H9 (cell line): Measurements from ENCODE around the gene GCNA. TPM values are rescaled to one million over a fixed set of nuclear protein-coding genes. Genes with fewer than 3 reads are reported as not detected.

Experiments
- DNase-seq: peaks from one replicate; pipeline ENCODE4 v3.0.0-alpha.2; 2017
- H2AFZ ChIP-seq: one replicate; pipeline ENCODE4 v1.6.1; 2013; ENCODE audit warnings: mild to moderate bottlenecking, low read length, control low read depth, moderate library complexity
- H2AK5ac ChIP-seq: 2 replicates; pipeline ENCODE4 v1.6.1; 2013; ENCODE audit warnings: low read length, control low read depth, mixed read lengths; ENCODE audit not compliant: insufficient read length
- H2BK120ac ChIP-seq: one replicate; pipeline ENCODE4 v1.6.1; 2013; ENCODE audit warnings: low read depth, mild to moderate bottlenecking, low read length, control low read depth, inconsistent platforms; ENCODE audit not compliant: poor library complexity, severe bottlenecking
- H2BK12ac ChIP-seq: 2 replicates; pipeline ENCODE4 v1.6.1; 2013; ENCODE audit warnings: low read length, control low read depth, mixed read lengths, low read depth; ENCODE audit not compliant: insufficient read length
- H2BK15ac ChIP-seq: 2 replicates; pipeline ENCODE4 v1.6.1; 2013; ENCODE audit warnings: low read depth, low read length, control low read depth
- H2BK20ac ChIP-seq: one replicate; pipeline ENCODE4 v1.6.1; 2013; ENCODE audit warnings: low read depth, mild to moderate bottlenecking, low read length, control low read depth, inconsistent platforms; ENCODE audit not compliant: poor library complexity, severe bottlenecking
- H2BK5ac ChIP-seq: 2 replicates; pipeline ENCODE4 v1.6.1; 2013; ENCODE audit warnings: low read length, control low read depth, mixed read lengths; ENCODE audit not compliant: insufficient read length
- H3K14ac ChIP-seq: 2 replicates; pipeline ENCODE4 v1.6.1; 2013; ENCODE audit warnings: low read length, control low read depth; ENCODE audit not compliant: insufficient read depth
- H3K18ac ChIP-seq: 2 replicates; pipeline ENCODE4 v1.6.1; 2013; ENCODE audit warnings: low read depth, mild to moderate bottlenecking, mixed read lengths, low read length, control low read depth; ENCODE audit not compliant: insufficient read length
- H3K23ac ChIP-seq: 2 replicates; pipeline ENCODE4 v1.6.1; 2013; ENCODE audit warnings: low read length, control low read depth, mixed read lengths, low read depth; ENCODE audit not compliant: insufficient read length
- H3K23me2 ChIP-seq: 2 replicates; pipeline ENCODE4 v1.6.1; 2013; ENCODE audit warnings: low read depth, mild to moderate bottlenecking, mixed read lengths, low read length, control low read depth; ENCODE audit not compliant: insufficient read length, poor library complexity, severe bottlenecking
- H3K27ac ChIP-seq: 2 replicates; pipeline ENCODE4 v1.5.1; 2013; ENCODE audit warnings: low read length, control low read depth, mixed read lengths, low read depth; ENCODE audit not compliant: insufficient read length
- H3K27me3 ChIP-seq: 2 replicates; pipeline ENCODE4 v1.6.1; 2013; ENCODE audit warnings: low read length, control low read depth, inconsistent platforms; ENCODE audit not compliant: insufficient read depth
- H3K4ac ChIP-seq: 2 replicates; pipeline ENCODE4 v1.6.1; 2013; ENCODE audit warnings: low read depth, mild to moderate bottlenecking, control low read depth, inconsistent platforms, low read length, moderate library complexity
- H3K4me1 ChIP-seq: 2 replicates; pipeline ENCODE4 v1.6.1; 2013; ENCODE audit warnings: low read length, control low read depth, inconsistent platforms; ENCODE audit not compliant: insufficient read depth
- H3K4me2 ChIP-seq: 2 replicates; pipeline ENCODE4 v1.6.1; 2013; ENCODE audit warnings: low read length, control low read depth, mixed read lengths; ENCODE audit not compliant: insufficient read length, insufficient read depth
- H3K56ac ChIP-seq: 2 replicates; pipeline ENCODE4 v1.6.1; 2013; ENCODE audit warnings: low read depth, mild to moderate bottlenecking, mixed read lengths, low read length, control low read depth; ENCODE audit not compliant: insufficient read length
- H3K79me1 ChIP-seq: 2 replicates; pipeline ENCODE4 v1.6.1; 2013; ENCODE audit warnings: low read depth, mild to moderate bottlenecking, moderate library complexity, low read length, control low read depth, inconsistent platforms; ENCODE audit not compliant: insufficient read depth, poor library complexity, severe bottlenecking
- H3K79me2 ChIP-seq: 2 replicates; pipeline ENCODE4 v1.6.1; 2013; ENCODE audit warnings: low read length, control low read depth, inconsistent platforms; ENCODE audit not compliant: insufficient read depth
- H3K9ac ChIP-seq: 2 replicates; pipeline ENCODE4 v1.6.1; 2013; ENCODE audit warnings: low read length, control low read depth, mixed read lengths; ENCODE audit not compliant: insufficient read length; ENCODE audit errors: extremely low read depth
- H3K9me3 ChIP-seq: one replicate; pipeline ENCODE4 v1.6.1; 2013; ENCODE audit warnings: low read depth, low read length, inconsistent platforms; ENCODE audit not compliant: control insufficient read depth
- H3T11ph ChIP-seq: one replicate; pipeline ENCODE4 v1.6.1; 2013; ENCODE audit warnings: mild to moderate bottlenecking, low read length, control low read depth, inconsistent platforms
- H4K20me1 ChIP-seq: one replicate; pipeline ENCODE4 v1.6.1; 2013; ENCODE audit not compliant: control insufficient read depth, insufficient read length, insufficient read depth
- H4K5ac ChIP-seq: 2 replicates; pipeline ENCODE4 v1.6.1; 2013; ENCODE audit warnings: low read depth, mild to moderate bottlenecking, mixed read lengths, low read length, control low read depth; ENCODE audit not compliant: insufficient read length
- H4K8ac ChIP-seq: replicated peaks from 2 replicates; pipeline ENCODE4 v1.6.1; 2013; ENCODE audit warnings: low read length, control low read depth, mixed read lengths, low read depth; ENCODE audit not compliant: insufficient read length
- H4K91ac ChIP-seq: 2 replicates; pipeline ENCODE4 v1.6.1; 2013; ENCODE audit warnings: low read depth, mild to moderate bottlenecking, moderate library complexity, mixed read lengths, low read length, control low read depth; ENCODE audit not compliant: insufficient read length
- H3K27ac Mint-ChIP-seq, 3 experiments: 2 replicates in 2 of 3; 3 replicates in 1 of 3; pipeline ENCODE4 v1.8.0; 2020 to 2021; ENCODE audit warnings: mixed read lengths in 3 of 3, mild to moderate bottlenecking in 1 of 3, moderate library complexity in 1 of 3
- H3K27me3 Mint-ChIP-seq: 2 replicates; pipeline ENCODE4 v1.8.0; 2021; ENCODE audit warnings: low read depth, mild to moderate bottlenecking, moderate library complexity, mixed read lengths
- H3K36me3 Mint-ChIP-seq, 3 experiments: 2 replicates in 2 of 3; 3 replicates in 1 of 3; pipeline ENCODE4 v1.8.0; 2020 to 2021; ENCODE audit warnings: low read depth in 3 of 3, mixed read lengths in 3 of 3; ENCODE audit not compliant: insufficient read depth in 1 of 3
- H3K4me1 Mint-ChIP-seq, 2 experiments: 2 replicates each; pipeline ENCODE4 v1.8.0; 2020; ENCODE audit warnings: mixed read lengths in 2 of 2
- H3K4me3 Mint-ChIP-seq, 2 experiments: 2 replicates in 1 of 2; 3 replicates in 1 of 2; pipeline ENCODE4 v1.8.0; 2020 to 2021; ENCODE audit warnings: mild to moderate bottlenecking in 2 of 2, mixed read lengths in 2 of 2, moderate library complexity in 1 of 2
- H3K9me3 Mint-ChIP-seq, 2 experiments: 2 replicates in 1 of 2; 3 replicates in 1 of 2; pipeline ENCODE4 v1.8.0; 2020; ENCODE audit warnings: mild to moderate bottlenecking in 2 of 2, mixed read lengths in 2 of 2, moderate library complexity in 1 of 2
- CTCF ChIP-seq: fragments of 200-600 bp; sonication (generic); conservative IDR thresholded peaks from 3 replicates; pipeline ENCODE4 v1.8.0; 2021; ENCODE audit warnings: antibody characterized with exemption, mild to moderate bottlenecking
- WGBS: extraction: QIAGEN DNeasy Blood & Tissue Kit; methylation state at CpG from one replicate; pipeline ENCODE4 v1.1.7; 2013; ENCODE audit warnings: missing lambda C conversion rate, low lambda C conversion rate, mixed read lengths; ENCODE audit not compliant: insufficient read length; ENCODE audit errors: extremely low coverage; 5-methylcytosine and 5-hydroxymethylcytosine counted together
- total RNA-seq: library from RNA; stranded (reverse); gene quantifications from 2 replicates; pipeline ENCODE4 v1.2.1, GENCODE V29; 2021

GCNA gene
- total RNA-seq, 1 experiment from 2014 or later = 0.96 TPM

GRCh38 chrX:71652405-71652804 is 74.2 kb downstream of the GCNA start:
- H3K23me2 ChIP-seq = no peaks in the 10 kb centered on the region
- H3K79me2 ChIP-seq = no peaks in the 10 kb centered on the region
- no peak overlapping the region for H3K27ac Mint-ChIP-seq
- peaks cover 60 to 73% of the 10 kb centered on the region in 2 experiments for H3K9me3 Mint-ChIP-seq
- no peaks in the 10 kb centered on the region; the same call in 1 of the 2 replicates for H3K27me3 Mint-ChIP-seq
- WGBS = no CpG with 5 or more reads among the region's 2 CpGs
- no peak overlapping the region for H3T11ph ChIP-seq
- no peaks in the 10 kb centered on the region for H3K4me1 ChIP-seq
- H4K20me1 ChIP-seq = no peaks in the 10 kb centered on the region
- no peak for DNase-seq
- H4K91ac ChIP-seq = no peak overlapping the region
- peak; percentile 70 for TF ChIP-seq CTCF
- H2BK15ac ChIP-seq = no peak overlapping the region
- no peak overlapping the region for H4K5ac ChIP-seq
- no peak overlapping the region for H3K4me2 ChIP-seq
- no peak overlapping the region for H3K14ac ChIP-seq
- H3K36me3 Mint-ChIP-seq = peaks cover 0 to 1% (median 0%) of the 10 kb centered on the region in 3 experiments; a peak in 1 of 7 replicates
- peaks cover 7% of the 10 kb centered on the region for H3K9me3 ChIP-seq
- no peak overlapping the region for H2AFZ ChIP-seq
- no peak overlapping the region for H2BK120ac ChIP-seq
- H4K8ac ChIP-seq = no peak overlapping the region
- H3K56ac ChIP-seq = no peak overlapping the region
- no peak overlapping the region for H3K4ac ChIP-seq
- no peak overlapping the region for H2AK5ac ChIP-seq
- H3K18ac ChIP-seq = no peak overlapping the region
- no peaks in the 10 kb centered on the region for H3K27me3 ChIP-seq
- no peak overlapping the region for H3K9ac ChIP-seq
- no peaks in the 10 kb centered on the region for H3K79me1 ChIP-seq
- no peak overlapping the region for H3K27ac ChIP-seq
- H2BK5ac ChIP-seq = no peak overlapping the region
- no peak overlapping the region for H3K4me3 Mint-ChIP-seq
- no peak overlapping the region for H3K23ac ChIP-seq
- no peak overlapping the region for H2BK12ac ChIP-seq
- H3K4me1 Mint-ChIP-seq = peaks cover 0 to 4% of the 10 kb centered on the region in 2 experiments; a peak in 3 of 4 replicates
- no peak overlapping the region for H2BK20ac ChIP-seq
